ENCODE data around the gene C5AR1.
"Not testable (repeated sequence)": the region's sequence is repeated elsewhere in the genome, so short reads cannot be mapped to it uniquely, and the experiment has no call there.

C5AR1 gene

DNA sequence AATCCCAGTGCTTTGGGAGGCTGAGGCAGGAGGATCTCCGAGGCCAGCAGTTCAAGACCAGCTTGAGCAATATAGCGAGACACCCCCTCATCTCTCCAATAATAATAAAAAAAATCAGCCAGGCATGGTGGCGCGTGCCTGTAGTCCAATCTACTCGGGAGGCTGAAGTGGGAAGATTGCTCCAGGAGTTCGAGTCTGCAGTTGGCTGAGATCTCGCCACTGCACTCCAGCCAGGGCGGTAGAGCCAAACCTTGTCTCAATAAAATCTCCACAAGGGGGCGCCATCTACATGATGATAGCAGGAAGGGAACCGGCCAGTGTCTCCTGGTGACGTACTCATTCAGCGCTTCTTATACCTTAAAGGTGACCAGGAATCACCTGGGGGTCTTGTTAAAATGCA is 13.6 kb upstream of the C5AR1 start:
- DNase-seq, result peak; percentile 68

DNA sequence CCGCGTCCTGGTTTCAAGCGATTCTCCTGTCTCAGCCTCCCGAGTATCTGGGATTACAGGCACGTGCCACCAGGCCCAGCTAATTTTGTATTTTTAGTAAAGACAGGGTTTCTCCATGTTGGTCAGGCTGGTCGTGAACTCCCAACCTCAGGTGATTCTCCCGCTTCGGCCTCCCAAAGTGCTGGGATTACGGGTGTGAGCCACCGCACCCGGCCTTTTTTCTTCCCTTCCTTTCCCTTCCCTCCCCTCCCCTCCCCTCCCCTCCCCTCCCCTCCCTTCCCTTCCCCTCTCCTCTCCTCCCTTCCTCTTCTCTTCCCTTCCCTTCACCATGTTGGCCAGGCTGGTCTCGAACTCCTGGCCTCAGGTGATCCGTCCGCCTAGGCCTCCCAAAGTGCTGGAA is 8.8 kb upstream of the C5AR1 start:
- DNase-seq, result not testable (repeated sequence)

DNA sequence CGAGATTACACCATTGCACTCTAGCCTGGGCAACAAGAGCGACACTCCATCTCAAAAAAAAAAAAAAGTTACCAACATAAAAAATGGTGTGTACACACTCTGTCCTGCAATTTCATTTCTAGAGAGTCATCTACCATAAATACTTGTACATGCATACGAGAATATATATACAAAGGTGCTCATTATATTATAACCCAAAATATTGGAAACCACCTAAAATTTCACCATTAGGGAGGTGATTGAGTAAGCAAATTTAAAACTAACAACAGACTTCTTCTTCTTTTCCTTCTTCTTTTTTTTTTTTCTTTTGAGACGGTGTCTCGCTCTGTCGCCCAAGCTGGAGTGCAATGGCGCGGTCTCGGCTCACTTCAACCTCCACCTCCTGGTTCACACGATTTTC is 7.4 kb upstream of the C5AR1 start:
- no peak for DNase-seq

DNA sequence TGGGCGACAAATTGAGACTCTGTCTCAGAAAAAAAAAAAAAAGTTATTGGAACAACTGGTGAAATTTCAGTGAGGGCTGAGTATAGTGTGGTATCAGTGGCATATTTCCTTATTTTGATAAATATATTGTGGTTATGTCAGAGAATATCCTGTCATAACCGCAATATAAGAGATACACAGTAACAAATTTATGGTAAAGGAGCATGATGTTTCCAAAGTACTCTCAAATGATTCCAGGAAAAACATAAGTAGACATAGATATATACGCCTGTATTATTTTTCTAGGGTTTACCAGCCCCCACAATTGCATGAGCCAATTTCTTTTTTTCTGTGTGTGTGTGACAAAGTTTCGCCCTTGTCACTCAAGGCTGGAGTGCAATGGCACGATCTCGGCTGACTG is 5.7 kb upstream of the C5AR1 start:
- no peak for DNase-seq

DNA sequence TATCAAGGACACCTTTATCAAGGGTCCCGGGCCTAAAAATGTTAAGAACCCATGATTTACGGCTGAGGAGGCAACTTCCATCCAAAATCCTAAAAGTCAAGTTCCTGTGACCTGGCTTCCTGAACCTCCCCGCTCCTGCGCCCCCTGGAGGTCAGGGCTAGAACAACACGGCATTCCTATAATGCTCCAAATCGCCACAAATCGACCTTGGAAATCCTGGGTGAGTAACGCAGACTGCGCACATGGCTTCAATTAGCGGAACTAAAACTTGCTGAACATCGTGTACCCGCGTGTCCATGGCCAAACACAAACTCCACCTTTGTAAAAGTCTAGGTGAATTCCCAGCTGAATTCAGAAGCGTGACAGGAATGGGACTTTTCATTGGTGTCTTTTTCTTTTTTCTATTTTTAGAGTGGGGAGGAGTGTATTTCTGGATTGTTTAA is 4.3 kb upstream of the C5AR1 start:
- DNase-seq, result peak; percentile 23

DNA sequence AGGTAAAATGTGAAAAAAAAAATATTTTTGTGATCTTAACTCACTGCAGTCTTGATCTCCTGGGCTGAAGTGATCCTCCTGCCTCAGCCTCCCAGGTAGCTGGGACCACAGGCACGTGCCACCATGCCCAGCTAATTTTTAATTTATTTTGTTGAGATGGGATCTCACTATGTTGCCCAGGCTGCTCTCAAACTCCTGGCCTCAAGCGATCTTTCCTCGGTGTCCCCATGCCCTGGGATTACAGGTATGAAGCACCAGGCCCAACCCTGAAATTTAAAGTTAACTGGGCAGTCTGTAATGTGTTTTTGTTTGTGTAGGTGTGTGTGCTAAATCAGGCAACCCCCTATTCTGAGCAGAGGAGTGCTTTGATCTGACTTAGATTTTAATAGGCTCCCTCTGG is 3.4 kb upstream of the C5AR1 start:
- no peak for DNase-seq

DNA sequence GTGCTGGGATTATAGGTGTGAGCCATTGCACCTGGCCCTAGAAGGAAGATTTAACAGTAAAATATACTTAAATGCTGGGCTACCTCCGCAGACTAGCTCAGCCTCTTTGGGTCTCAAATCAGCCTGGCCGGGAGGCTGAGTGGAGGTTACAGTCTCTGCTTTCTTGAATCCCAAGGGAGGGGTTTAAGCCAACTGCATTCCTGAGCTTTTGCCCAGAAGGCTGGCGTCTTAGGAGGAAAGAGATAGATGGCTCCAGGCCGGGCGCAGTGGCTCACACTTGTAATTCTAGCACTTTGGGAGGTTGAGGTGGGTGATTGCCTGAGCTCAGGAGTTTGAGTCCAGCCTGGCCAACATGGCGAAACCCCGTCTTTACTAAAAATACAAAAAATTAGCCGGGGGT is 623 bp upstream of the C5AR1 start:
- no peak for DNase-seq

DNA sequence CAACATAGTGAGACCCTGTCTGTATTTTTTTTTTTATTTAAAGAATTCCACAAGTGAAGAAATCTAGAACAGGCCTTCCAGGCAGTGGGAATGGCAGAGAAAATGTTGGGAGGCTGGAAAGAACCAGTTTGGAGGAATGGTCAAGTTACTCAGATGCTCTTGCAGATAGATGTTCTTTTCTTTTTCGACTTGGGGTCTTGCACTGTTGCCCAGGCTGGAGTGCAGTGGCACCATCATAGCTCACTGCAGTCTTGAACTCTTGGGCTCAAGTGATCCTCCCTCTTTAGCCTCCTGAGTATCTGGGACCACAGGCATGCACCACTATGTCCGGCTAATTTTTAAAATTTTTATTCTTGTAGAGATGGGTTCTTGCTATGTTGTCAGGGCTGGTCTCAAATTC is 662 bp downstream of the C5AR1 start:
- no peak for DNase-seq

DNA sequence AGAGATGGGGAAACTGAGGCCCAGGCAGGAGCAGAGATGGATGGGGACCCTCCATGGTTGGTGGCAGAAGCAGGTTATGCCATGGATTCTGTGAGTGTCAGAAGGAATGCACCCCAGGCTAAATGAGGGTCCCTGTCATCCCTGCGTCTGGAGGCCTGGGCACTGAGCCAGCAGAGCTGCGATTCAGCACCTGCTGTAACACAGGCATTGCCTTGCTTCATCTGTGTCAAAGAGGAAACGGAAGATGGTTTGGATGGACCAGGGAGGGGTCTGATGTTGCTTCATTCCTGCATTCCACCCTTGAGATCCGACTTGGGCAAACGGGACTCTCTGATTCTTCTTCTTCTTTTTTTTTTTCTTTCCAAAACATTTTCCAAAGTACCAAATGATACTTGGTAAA is 1.2 kb downstream of the C5AR1 start:
- DNase-seq, result peak; percentile 39

DNA sequence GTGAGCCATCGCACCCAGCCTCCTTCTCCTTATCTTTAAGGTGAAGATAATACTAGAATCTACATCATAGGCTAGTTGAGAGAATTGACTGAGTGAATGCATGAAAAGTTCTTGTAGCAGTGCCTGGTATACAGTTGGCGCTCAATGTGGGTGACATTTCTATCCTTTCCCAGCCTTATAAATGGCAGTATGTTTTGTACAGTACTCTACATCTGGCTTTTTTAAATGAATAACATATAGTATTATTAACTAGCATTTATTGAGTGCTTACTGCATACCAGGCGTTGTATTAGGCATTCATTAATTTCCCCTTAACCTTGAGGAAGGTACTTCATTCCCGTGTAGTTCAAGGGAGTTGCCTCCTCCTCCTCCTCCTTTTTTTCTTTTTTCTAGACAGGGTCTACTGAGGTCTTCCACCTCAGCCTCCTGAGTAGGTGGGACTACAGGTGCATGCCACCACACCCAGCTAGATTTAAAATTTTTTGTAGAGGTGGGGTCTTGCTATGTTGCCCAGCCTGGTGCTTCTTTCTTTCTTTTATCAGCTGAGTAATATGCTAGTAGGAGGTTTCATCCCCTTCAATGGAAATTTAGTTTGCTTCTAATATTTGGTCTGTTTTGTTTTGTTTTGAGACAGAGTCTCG is 2.8 kb downstream of the C5AR1 start:
- no peak for DNase-seq

DNA sequence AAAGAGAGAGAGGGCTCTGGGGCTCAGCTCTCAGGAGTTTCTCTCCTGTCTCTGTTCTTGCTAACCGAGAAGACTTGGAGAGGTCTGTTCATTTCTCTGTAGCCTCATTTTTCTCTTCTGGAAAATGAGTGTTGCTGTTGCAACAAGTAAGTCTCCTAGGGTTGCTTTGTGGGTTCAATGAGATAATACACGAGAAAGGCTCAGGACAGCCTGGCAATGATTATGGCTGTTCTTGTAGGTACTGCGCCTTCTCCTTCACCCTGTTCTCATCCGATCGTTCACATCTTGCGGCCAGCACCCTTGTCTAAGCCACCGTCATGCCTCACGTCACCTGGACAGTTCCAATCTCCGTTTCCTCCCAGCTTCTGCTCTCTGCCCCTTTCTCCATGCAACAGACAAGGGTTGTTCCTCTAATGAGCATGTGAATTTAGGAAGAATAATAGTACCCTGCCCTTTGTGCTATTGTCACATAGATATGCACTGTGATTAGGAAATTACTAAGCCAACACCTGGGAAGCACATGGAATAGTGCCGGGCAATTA is 4.2 kb downstream of the C5AR1 start:
- DNase-seq, result no peak

DNA sequence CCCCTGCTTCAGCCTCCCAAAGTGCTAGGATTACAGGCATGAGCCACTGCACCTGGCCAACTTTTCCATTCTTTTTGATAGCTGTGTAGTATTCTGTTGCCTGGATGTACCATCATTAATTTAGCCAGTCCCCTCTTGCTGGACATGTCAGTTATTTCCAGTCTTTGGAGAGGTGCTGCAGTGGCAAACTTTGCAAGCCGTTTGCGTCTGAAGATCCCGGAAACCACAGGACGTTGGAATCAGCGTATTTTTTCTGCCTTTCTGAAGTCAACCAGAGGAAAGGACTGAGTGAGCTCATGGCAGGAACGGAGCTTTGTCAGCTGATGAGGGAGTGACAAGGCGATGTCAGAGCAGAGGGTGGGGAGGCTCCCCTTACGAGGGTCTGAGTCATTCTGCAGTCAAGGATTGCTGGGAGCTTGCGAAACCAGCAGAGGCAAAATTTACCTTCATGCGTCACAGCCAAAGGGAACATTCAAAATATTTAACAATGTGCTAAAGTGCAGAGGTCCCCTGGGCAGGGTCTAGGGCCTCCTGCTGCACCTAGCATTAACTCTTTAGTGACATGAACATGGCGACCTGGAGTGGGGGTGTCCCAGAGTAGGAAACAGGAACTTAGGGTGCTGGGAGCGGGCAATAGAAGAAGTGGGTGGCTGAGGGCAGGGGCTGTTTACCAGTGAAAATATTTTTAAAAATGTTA is 5.6 kb downstream of the C5AR1 start:
- DNase-seq, result peak; percentile 78

DNA sequence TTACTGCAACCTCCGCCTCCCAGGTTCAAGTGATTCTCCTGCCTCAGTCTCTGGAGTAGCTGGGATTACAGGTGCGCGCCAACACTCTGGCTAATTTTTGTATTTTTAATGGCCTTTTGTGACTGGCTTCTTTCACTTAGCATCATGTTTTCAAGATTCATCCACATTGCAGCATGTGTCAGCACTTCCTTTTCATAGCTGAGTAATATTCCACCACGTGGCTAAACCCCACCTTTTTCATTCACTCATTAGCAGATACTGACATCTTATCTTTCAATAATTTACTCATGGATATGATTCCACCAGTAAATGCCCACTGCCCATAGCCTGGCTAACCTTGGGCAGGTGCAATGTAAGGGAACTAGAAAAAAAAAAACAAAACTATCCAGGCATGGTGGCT is 6.9 kb downstream of the C5AR1 start:
- DNase-seq, result no peak

DNA sequence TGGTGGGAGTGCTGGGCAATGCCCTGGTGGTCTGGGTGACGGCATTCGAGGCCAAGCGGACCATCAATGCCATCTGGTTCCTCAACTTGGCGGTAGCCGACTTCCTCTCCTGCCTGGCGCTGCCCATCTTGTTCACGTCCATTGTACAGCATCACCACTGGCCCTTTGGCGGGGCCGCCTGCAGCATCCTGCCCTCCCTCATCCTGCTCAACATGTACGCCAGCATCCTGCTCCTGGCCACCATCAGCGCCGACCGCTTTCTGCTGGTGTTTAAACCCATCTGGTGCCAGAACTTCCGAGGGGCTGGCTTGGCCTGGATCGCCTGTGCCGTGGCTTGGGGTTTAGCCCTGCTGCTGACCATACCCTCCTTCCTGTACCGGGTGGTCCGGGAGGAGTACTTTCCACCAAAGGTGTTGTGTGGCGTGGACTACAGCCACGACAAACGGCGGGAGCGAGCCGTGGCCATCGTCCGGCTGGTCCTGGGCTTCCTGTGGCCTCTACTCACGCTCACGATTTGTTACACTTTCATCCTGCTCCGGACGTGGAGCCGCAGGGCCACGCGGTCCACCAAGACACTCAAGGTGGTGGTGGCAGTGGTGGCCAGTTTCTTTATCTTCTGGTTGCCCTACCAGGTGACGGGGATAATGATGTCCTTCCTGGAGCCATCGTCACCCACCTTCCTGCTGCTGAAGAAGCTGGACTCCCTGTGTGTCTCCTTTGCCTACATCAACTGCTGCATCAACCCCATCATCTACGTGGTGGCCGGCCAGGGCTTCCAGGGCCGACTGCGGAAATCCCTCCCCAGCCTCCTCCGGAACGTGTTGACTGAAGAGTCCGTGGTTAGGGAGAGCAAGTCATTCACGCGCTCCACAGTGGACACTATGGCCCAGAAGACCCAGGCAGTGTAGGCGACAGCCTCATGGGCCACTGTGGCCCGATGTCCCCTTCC is 10.5 kb downstream of the C5AR1 start:
- DNase-seq, result no peak

DNA sequence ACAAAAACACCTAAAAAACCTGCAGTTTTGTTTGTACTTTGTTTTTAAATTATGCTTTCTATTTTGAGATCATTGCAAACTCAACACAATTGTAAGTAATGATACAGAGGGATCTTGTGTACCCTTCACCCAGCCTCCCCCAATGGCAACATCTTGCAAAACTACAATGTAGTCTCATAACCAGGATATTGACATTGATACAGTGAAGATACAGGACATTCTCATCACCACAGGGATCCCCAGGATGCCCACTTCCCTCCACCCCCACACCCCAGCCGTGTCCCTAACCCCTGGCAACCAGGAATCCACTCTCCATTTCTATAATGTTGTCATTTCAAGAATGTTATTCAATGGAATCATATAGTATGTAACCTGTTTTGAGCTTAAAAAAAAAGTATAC is 12.0 kb downstream of the C5AR1 start:
- no peak for DNase-seq

DNA sequence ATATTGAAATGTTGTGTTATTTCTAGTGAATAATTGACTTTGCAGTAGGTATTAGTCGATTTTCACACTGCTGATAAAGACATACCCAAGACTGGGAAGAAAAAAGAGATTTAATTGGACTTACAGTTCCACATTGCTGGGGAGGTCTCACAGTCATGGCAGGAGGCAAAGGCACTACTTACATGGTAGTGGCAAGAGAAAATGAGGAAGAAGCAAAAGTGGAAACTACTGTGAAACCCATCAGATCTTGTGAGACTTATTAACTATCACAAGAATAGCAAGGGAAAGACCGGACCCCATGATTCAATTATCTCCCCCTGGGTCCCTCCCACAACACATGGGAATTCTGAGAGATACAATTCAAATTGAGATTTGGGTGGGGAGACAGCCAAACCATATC is 12.4 kb downstream of the C5AR1 start:
- no peak for DNase-seq

DNA sequence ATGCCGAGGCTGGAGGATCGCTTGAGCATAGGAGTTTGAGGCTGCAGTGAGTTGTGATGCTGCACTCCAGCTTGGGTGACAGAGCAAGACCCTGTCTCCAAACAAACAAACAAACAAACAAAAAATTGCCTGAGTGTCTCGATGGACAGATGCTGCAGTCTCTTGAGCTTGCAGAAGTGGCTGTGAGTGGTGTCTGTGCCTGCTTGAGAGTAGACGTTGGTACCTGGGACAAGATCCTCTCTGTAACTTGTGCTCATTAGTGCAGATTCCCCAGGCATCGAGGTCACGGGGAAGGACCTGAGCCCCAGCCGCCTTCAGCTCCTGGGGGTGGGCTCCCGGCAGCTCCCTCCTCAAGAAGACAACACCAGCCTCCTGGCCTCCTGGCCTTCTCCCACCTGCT is 13.7 kb downstream of the C5AR1 start:
- no peak for DNase-seq

DNA sequence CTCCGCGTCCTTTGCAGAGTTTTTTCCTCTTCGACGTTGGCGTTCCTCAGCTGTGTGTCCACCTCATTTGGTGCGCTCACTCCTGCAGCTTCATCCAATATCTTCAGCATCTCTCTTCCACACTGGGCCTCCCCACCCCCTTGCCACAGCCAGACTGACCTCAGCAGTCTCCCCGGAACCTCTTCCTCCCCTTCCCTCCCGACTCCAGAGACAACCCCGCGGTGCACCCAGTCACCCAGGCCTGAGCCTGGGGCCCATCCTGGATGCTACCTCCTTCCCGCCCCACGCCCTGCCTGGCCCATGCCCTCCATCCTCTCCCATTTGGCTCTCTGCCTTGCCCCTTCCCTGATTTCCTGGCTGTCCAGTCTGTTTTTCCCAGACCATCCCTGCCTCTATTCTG is 14.2 kb downstream of the C5AR1 start:
- DNase-seq, result no peak

DNA sequence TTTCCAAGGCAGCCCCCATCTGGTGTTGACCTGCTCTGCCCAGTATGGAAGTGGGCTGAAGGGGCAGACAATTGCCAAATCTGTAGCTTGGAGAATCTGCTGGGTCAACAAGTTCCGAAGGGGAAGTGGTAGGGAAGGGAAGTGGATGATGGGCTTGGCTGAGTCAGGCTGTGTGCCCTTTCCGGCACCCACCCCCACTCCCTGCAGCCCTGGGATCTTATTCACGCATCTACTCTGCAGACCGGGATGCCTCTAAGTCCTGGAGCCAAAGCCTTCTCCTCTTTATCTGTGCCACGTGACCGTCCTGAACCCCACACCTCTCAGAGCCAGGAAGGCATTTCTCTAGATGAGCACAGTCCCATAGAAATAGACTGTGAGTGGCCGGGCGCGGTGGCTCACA is 14.8 kb downstream of the C5AR1 start:
- DNase-seq, result peak; percentile 61

DNA sequence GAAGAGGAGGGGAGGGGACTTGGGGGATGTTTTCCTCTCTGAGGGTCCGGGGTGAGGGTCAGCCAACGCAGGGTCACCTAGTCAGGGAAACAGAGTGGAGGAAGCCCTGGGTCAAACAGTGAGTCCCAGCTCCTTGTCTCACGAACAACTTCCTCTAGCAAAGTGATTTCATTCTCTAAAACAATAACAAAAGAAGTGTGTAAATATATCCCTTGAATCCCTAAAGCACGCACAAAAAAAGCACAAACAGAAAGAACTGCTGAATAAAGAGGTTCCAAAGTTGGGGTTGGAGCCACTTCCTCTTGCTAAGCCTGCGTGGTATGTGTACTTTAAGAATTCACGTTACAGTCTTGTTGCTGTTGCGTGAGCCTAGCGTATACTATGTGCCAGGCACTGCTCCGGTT is 20.8 kb downstream of the C5AR1 start:
- DNase-seq, result no peak

DNA sequence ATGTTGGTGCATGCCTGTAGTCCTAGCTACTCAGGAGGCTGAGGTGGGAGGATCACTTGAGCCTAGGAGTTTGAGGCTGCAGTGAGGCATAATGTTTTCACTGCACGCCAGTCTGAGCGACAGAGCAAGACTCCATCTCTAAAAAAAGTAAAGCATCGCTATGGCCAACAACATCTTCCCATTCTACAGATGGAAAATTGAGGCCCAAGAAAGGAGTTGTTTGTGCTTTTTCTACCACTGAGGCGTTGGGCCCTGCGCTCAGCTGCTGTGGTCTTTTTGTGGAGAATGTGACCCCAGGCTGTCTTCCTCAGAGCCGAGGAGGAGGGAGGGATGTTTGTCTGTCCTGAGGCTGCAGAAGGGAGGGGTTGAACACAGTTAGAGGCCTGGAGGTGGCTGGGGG is 21.8 kb downstream of the C5AR1 start:
- DNase-seq, result no peak

DNA sequence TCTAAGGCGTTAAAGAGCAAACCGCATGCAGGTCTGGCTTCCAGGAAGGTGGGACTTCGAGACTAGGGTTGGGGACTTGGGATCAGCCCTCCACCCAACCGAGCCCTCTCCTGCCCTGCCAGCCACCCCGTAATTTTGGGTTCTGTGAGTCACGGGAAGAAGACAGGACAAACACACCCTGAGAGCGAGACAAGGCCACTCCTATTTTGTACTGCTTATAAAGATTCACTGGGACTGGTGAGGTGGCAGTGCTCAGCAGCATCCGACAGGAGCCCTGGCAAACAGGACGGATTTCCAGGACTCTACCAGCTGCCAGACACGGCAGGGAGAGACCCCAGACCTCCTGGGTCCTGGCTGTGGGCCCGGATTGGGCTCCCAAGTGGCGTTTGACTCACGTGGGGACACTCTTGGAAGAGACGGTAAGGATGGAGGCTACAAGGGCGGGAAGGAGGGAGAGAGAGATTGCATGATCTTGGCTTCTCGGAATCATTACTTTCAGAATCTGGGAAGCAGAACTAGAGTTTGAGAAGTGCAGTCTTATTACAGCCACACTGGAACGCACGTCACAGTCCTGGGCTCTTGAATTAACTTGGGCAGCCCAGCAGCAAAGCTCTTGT is 22.4 kb downstream of the C5AR1 start, which contains the start of gene C5AR2:
TSS of gene C5AR2 (plus strand) at position 245 of the 617 bp plus-strand sequence. CDS start 8,625 bp downstream, outside the sequence.
- no peak for DNase-seq
